Measurements from ENCODE around the gene GPR152.

DNA sequence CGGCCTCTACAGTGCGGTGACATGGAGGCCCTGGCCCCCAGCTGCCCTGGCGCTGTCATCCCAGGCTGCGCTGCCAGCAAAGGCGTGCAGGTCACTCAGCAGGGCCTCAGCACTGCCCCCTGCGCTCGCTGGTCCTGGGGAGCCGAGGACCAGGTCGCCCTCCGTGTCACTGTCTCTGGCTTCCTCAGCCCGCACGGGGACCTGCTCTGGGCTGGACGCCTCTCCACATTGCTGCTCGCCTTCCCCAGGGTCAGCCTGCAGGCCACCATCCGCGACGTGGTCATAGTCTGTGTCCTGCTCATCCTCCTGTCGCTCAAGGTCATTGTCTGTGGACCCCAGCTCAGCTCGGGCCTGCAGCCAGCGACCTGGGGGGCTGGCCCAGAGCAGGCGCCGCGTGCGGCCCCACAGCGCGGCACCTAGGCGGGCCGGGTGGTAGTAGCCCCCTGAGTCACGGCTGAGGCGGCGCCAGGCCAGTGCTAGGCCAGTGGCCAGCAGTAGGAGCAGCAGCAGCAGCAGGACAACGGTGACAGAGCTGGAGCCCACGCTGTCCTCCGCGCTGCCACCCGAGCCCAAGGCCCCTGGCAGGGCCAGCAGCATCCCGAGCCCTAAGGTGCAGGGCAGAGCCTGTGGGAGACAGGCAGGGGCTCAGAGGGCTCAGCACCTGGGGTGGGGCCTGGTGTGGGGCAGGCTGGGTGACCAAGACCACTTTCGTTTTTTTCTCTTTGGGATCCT is 16.6 kb downstream of the GPR152 start:
- TF ChIP-seq EZH2 (IDR thresholded peaks at IDR 0.05; ENCODE audit: borderline replicate concordance, low read depth, low read length, severe bottlenecking) (no peak), POLR2A (IDR thresholded peaks at IDR 0.05; ENCODE audit: low read depth, low read length) (no peak), MYC (IDR thresholded peaks at IDR 0.05; ENCODE audit: low read depth, low read length) (no peak), POLR2AphosphoS5 (IDR thresholded peaks at IDR 0.05; ENCODE audit: insufficient read depth, low read depth, low read length) (no peak), GATA2 (IDR thresholded peaks at IDR 0.05; ENCODE audit: insufficient read depth, insufficient read length, low read depth, low read length) (no peak), FOS (IDR thresholded peaks at IDR 0.05; ENCODE audit: borderline replicate concordance, insufficient read depth, low read length) (no peak)
- TF ChIP-seq, protein P1, sequence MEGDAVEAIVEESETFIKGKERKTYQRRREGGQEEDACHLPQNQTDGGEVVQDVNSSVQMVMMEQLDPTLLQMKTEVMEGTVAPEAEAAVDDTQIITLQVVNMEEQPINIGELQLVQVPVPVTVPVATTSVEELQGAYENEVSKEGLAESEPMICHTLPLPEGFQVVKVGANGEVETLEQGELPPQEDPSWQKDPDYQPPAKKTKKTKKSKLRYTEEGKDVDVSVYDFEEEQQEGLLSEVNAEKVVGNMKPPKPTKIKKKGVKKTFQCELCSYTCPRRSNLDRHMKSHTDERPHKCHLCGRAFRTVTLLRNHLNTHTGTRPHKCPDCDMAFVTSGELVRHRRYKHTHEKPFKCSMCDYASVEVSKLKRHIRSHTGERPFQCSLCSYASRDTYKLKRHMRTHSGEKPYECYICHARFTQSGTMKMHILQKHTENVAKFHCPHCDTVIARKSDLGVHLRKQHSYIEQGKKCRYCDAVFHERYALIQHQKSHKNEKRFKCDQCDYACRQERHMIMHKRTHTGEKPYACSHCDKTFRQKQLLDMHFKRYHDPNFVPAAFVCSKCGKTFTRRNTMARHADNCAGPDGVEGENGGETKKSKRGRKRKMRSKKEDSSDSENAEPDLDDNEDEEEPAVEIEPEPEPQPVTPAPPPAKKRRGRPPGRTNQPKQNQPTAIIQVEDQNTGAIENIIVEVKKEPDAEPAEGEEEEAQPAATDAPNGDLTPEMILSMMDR (IDR thresholded peaks at IDR 0.05; ENCODE audit: extremely low read depth in 1 of 2, insufficient read depth in 1 of 2, low read depth in 1 of 2, low read length in 2 of 2), result no peak
- TF ChIP-seq, protein P2, sequence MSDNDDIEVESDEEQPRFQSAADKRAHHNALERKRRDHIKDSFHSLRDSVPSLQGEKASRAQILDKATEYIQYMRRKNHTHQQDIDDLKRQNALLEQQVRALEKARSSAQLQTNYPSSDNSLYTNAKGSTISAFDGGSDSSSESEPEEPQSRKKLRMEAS (IDR thresholded peaks at IDR 0.05; ENCODE audit: insufficient read depth, insufficient read length), result no peak

Data from endothelial cell of umbilical vein (primary cell).